Measurements from ENCODE around the gene PIH1D2. TPM values are rescaled to one million over a fixed set of nuclear protein-coding genes. Genes with fewer than 3 reads are reported as not detected.

The PIH1D2 gene
- total and polyA plus RNA-seq, 10 of the 15 experiments (the other 5 are each of a cell fraction or from before 2014, with no cell fraction given): 0.51 to 3.0 (median 1.5) TPM

DNA sequence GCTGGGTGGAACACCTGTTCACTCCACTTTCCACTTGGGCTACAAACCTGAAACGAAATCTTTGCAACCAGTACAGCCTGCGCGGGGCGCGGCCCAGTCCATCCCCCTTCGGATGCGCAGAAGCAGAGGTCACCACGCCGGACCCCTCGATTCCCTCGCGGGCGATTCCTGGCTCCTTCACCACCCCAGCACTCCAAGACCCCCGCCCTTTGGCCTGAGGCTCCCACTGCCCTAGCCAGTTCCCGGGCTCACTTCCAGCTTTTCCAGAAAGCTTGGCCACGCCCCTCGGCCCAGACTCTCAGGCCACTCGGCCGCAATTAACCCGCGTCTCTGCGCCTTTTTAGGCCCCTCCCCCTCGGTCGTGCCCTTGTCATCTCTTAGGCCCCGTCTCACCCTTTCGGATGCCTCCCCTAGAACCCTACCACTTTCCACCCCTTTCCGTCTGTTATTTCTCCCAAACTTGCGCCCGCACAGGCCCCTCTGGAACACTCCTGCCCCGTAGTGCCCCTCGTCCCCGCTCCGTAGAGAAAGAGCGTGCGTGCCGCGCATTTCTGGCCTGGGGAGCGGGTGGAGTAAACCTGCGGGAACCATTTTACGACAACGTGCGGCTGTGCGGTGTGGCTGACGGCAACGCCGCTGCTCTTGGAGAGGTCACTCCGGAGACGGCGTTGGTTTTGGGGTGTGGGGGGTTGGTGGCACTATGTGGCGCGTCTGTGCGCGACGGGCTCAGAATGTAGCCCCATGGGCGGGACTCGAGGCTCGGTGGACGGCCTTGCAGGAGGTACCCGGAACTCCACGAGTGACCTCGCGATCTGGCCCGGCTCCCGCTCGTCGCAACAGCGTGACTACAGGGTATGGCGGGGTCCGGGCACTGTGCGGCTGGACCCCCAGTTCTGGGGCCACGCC, 48.8 kb downstream of the PIH1D2 start, which contains the start of gene DLAT (continued):
- TF ChIP-seq, protein P1, sequence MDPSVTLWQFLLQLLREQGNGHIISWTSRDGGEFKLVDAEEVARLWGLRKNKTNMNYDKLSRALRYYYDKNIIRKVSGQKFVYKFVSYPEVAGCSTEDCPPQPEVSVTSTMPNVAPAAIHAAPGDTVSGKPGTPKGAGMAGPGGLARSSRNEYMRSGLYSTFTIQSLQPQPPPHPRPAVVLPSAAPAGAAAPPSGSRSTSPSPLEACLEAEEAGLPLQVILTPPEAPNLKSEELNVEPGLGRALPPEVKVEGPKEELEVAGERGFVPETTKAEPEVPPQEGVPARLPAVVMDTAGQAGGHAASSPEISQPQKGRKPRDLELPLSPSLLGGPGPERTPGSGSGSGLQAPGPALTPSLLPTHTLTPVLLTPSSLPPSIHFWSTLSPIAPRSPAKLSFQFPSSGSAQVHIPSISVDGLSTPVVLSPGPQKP (IDR thresholded peaks at IDR 0.05; ENCODE audit: low read depth, low read length): no peak
- TF ChIP-seq DPF2 (IDR thresholded peaks at IDR 0.05) (peak; percentile 33), BRCA1 (IDR thresholded peaks at IDR 0.05; ENCODE audit: low read depth, low read length) (no peak), ZSCAN29 (IDR thresholded peaks at IDR 0.05) (no peak), RCOR1 (conservative IDR thresholded peaks at IDR 0.05; ENCODE audit: low read depth, low read length) (0 out of 2 replicates have a peak, but pooled peaks have one; percentile 59), IKZF1 (conservative IDR thresholded peaks at IDR 0.05) (peak; percentile 73)
- TF ChIP-seq, protein P2, sequence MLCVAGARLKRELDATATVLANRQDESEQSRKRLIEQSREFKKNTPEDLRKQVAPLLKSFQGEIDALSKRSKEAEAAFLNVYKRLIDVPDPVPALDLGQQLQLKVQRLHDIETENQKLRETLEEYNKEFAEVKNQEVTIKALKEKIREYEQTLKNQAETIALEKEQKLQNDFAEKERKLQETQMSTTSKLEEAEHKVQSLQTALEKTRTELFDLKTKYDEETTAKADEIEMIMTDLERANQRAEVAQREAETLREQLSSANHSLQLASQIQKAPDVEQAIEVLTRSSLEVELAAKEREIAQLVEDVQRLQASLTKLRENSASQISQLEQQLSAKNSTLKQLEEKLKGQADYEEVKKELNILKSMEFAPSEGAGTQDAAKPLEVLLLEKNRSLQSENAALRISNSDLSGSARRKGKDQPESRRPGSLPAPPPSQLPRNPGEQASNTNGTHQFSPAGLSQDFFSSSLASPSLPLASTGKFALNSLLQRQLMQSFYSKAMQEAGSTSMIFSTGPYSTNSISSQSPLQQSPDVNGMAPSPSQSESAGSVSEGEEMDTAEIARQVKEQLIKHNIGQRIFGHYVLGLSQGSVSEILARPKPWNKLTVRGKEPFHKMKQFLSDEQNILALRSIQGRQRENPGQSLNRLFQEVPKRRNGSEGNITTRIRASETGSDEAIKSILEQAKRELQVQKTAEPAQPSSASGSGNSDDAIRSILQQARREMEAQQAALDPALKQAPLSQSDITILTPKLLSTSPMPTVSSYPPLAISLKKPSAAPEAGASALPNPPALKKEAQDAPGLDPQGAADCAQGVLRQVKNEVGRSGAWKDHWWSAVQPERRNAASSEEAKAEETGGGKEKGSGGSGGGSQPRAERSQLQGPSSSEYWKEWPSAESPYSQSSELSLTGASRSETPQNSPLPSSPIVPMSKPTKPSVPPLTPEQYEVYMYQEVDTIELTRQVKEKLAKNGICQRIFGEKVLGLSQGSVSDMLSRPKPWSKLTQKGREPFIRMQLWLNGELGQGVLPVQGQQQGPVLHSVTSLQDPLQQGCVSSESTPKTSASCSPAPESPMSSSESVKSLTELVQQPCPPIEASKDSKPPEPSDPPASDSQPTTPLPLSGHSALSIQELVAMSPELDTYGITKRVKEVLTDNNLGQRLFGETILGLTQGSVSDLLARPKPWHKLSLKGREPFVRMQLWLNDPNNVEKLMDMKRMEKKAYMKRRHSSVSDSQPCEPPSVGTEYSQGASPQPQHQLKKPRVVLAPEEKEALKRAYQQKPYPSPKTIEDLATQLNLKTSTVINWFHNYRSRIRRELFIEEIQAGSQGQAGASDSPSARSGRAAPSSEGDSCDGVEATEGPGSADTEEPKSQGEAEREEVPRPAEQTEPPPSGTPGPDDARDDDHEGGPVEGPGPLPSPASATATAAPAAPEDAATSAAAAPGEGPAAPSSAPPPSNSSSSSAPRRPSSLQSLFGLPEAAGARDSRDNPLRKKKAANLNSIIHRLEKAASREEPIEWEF (IDR thresholded peaks at IDR 0.05; ENCODE audit: insufficient replicate concordance, low read depth, low read length): peak; percentile 23

Measured in GM12878 (cell line).